ENCODE measurements around the gene CDKAL1. TPM values are rescaled to one million over a fixed set of nuclear protein-coding genes. Genes with fewer than 3 reads are reported as not detected.
"Not testable (repeated sequence)": the region's sequence is repeated elsewhere in the genome, so short reads cannot be mapped to it uniquely, and the experiment has no call there.

The CDKAL1 gene
- total and polyA plus RNA-seq, 2 experiments from 2014 or later = 12.2 to 13.7 TPM

DNA sequence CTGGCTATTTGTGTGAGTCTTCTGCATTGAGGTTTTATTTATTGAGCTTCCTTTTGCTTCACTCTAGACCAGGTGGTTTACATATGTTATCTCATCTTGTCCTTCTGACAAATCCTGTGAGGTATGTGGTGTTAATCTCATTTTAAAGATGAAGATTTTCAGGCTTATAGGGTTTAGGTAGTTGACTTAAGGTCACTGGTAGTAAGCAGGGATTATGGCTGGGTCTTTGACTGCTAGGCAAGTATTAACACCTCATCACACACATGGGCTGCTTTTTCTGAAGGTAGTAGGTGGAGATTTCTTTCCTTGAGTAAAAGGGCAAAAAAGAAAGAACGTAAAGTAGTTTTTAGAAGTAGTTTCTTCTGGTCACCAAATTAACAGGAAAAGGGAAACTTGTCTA, 72.6 kb downstream of the CDKAL1 start:
- no peak overlapping the region for H3K27ac ChIP-seq
- no peaks in the 10 kb centered on the region for H3K27me3 ChIP-seq
- H3K9me3 ChIP-seq (ENCODE audit: low read depth) = no peaks in the 10 kb centered on the region
- TF ChIP-seq, protein P1, sequence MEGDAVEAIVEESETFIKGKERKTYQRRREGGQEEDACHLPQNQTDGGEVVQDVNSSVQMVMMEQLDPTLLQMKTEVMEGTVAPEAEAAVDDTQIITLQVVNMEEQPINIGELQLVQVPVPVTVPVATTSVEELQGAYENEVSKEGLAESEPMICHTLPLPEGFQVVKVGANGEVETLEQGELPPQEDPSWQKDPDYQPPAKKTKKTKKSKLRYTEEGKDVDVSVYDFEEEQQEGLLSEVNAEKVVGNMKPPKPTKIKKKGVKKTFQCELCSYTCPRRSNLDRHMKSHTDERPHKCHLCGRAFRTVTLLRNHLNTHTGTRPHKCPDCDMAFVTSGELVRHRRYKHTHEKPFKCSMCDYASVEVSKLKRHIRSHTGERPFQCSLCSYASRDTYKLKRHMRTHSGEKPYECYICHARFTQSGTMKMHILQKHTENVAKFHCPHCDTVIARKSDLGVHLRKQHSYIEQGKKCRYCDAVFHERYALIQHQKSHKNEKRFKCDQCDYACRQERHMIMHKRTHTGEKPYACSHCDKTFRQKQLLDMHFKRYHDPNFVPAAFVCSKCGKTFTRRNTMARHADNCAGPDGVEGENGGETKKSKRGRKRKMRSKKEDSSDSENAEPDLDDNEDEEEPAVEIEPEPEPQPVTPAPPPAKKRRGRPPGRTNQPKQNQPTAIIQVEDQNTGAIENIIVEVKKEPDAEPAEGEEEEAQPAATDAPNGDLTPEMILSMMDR (IDR thresholded peaks at IDR 0.05; ENCODE audit: low read depth, low read length) = no peak
- no peak overlapping the region for H3K4me3 ChIP-seq
- no peaks in the 10 kb centered on the region for H3K4me1 ChIP-seq (ENCODE audit: low read depth)
- H3K36me3 ChIP-seq = no peaks in the 10 kb centered on the region
- DNase-seq (ENCODE audit: low read depth in 1 of 2, low spot score in 1 of 2) = no peak

DNA sequence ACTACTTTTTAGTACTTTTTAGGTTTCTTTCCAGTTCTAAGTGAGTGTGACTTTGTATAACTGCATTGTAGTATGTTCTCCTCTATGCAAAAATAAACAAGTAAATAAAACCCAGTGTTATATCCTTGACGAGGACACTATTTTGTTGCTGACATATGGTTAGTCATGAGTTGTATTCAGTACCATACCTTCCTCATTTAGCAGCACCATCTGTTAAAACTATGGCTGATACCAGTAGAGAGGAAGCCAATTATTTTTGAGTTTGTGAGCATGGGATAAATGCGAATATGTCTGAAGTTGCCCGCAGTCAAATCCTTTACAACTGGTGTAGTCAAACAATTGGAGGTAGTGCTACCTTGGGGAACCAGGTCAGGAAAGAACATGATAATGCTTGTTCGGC, 74.1 kb downstream of the CDKAL1 start:
- no peaks in the 10 kb centered on the region for H3K36me3 ChIP-seq
- no peaks in the 10 kb centered on the region for H3K27me3 ChIP-seq
- H3K27ac ChIP-seq = no peak overlapping the region
- no peak overlapping the region for H3K4me3 ChIP-seq
- H3K9me3 ChIP-seq (ENCODE audit: low read depth) = no peaks in the 10 kb centered on the region
- TF ChIP-seq, protein P1 (IDR thresholded peaks at IDR 0.05; ENCODE audit: low read depth, low read length) = no peak
- H3K4me1 ChIP-seq (ENCODE audit: low read depth) = no peaks in the 10 kb centered on the region
- DNase-seq (ENCODE audit: low read depth in 1 of 2, low spot score in 1 of 2) = no peak

DNA sequence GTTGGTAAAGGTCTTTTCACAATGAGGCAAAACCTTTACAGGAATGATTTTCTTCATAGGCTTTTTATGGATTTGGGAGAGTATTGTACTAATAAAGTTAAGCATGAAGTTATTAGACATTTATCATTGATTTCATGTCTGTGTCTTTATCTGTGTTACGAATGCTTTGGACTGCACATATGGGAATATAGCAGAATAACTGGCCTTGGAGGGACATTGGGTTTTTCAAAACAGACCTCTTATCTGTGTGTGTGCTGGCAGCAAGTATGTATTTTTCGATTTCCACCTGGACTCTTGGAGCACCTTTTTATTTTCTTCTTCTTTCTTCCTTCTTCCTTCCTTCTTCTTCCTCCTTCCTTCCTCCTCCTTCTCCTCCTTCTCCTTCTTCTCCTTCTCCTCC, 74.6 kb downstream of the CDKAL1 start:
- no peaks in the 10 kb centered on the region for H3K9me3 ChIP-seq (ENCODE audit: low read depth)
- H3K36me3 ChIP-seq = no peaks in the 10 kb centered on the region
- no peaks in the 10 kb centered on the region for H3K4me1 ChIP-seq (ENCODE audit: low read depth)
- no peak for DNase-seq (ENCODE audit: low read depth in 1 of 2, low spot score in 1 of 2)
- H3K4me3 ChIP-seq = no peak overlapping the region
- H3K27ac ChIP-seq = no peak overlapping the region
- no peaks in the 10 kb centered on the region for H3K27me3 ChIP-seq
- TF ChIP-seq, protein P1 (IDR thresholded peaks at IDR 0.05; ENCODE audit: low read depth, low read length) = no peak

DNA sequence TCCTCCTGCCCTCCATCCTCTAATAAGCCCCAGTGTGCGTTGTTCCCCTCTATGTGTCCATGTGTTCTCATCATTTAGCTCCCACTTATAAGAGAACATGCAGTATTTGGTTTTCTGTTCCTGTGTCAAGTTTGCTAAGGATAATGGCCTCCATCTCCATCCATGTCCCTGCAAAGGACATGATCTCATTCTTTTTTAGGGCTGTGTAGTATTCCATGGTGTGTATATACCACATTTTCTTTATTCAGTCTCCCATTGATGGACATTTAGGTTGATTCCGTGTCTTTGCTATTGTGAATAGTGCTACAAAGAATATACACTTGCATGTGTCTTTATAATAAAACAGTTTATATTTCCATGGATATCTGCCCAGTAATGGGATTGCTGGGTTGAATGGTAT, 75.7 kb downstream of the CDKAL1 start:
- not testable (repeated sequence) for H3K27me3 ChIP-seq; H3K4me1 ChIP-seq (ENCODE audit: low read depth); H3K36me3 ChIP-seq; H3K27ac ChIP-seq; DNase-seq (ENCODE audit: low read depth in 1 of 2, low spot score in 1 of 2); H3K4me3 ChIP-seq; H3K9me3 ChIP-seq (ENCODE audit: low read depth)

DNA sequence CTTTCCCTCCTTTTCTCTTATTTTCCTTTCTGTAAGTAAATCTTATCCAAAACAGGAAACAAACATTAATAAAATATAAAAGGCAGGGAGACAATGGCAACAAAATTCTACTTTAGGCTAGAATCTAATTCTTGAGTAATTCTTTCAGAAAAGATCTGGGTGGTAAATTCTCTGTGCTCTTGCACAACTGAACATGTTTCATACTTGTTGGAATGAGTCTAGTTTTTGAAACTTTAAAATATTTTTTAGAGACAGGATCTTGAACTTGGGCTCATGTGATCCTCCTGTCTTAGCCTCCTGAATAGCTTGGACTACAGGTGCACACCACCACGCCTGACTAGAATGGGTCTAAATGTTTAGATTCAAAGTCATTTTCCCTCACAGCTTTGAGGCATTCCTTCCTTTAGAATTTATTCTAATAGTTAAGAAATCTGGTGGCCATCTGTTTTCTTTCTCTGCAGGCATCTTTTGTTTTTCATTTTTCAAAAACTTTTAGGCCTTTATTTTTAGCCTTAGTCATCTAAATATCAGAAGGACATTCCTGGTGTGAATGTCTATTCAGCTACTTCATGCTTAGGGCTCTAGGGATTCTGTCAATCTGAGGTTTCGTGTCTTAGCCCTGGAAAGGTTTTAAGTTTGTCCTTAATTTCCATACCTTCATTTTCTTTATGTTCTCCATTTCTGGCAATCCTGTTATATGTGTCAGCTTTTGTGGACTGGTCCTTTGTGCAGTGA, 76.5 kb downstream of the CDKAL1 start:
- Histone ChIP-seq H3K4me3 (no peak overlapping the region), H3K9me3 (ENCODE audit: low read depth) (no peaks in the 10 kb centered on the region), H3K36me3 (no peaks in the 10 kb centered on the region), H3K4me1 (ENCODE audit: low read depth) (no peaks in the 10 kb centered on the region), H3K27ac (no peak overlapping the region), H3K27me3 (no peaks in the 10 kb centered on the region)
- TF ChIP-seq, protein P1 (IDR thresholded peaks at IDR 0.05; ENCODE audit: low read depth, low read length) = no peak
- DNase-seq (ENCODE audit: low read depth in 1 of 2, low spot score in 1 of 2) = peak in 1 of 2 donors; percentile 54

DNA sequence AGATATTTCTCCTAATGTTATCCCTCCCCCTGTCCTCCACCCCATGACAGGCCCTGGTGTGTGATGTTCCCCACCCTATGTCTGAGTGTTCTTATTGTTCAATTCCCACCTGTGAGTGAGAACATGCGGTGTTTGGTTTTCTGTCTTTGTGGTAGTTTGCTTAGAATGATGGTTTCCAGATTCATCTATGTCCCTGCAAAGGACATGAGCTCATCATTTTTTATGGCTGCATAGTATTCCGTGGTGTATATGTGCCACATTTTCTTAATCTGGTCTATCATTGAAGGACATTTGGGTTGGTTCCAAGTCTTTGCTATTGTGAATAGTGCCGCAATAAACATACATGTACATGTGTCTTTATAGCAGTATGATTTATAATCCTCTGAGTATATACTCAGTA, 83.3 kb downstream of the CDKAL1 start:
- not testable (repeated sequence) for H3K27ac ChIP-seq; H3K36me3 ChIP-seq; DNase-seq (ENCODE audit: low read depth in 1 of 2, low spot score in 1 of 2); H3K4me1 ChIP-seq (ENCODE audit: low read depth); H3K9me3 ChIP-seq (ENCODE audit: low read depth); H3K4me3 ChIP-seq; H3K27me3 ChIP-seq

All from cardiac muscle cell (in vitro differentiated cells and primary cell).